Fibroblast of pulmonary artery (primary cell): ENCODE measurements around the gene MICAL2.

Source experiments
- DNase-seq: peaks from one replicate; pipeline ENCODE4 v3.0.0-alpha.2; 2010; ENCODE audit warnings: low read depth
- H3K4me3 ChIP-seq: replicated peaks from 2 replicates; pipeline ENCODE4 v1.5.1; 2011; ENCODE audit warnings: low read depth, mild to moderate bottlenecking, control low read depth, low read length, moderate library complexity
- TF ChIP-seq, protein P1 (sequence below): IDR thresholded peaks from 2 replicates; pipeline ENCODE4 v1.5.1; 2011; ENCODE audit warnings: mild to moderate bottlenecking, control low read depth, low read length, inconsistent platforms; ENCODE audit errors: missing control alignments

MICAL2 gene

DNA sequence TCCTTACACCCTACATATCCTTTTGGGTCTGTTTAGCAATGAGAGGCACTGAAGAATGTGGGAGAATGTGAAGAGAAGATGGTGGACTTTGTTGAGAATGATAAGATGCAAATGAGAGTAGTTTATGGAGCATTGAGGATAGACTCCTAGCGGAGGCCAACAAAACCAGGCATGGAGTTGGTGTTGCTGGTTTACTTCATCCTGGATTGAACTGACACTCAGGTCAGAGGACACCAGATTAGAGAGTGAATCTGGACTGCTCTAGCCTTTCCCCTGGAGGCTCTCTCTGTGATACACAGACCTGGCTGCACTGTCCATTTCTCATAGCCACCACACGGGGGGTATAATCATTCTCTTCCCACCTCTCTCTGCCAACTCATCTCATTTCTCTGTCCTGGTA is 98.7 kb downstream of the MICAL2 start:
- TF ChIP-seq, protein P1, sequence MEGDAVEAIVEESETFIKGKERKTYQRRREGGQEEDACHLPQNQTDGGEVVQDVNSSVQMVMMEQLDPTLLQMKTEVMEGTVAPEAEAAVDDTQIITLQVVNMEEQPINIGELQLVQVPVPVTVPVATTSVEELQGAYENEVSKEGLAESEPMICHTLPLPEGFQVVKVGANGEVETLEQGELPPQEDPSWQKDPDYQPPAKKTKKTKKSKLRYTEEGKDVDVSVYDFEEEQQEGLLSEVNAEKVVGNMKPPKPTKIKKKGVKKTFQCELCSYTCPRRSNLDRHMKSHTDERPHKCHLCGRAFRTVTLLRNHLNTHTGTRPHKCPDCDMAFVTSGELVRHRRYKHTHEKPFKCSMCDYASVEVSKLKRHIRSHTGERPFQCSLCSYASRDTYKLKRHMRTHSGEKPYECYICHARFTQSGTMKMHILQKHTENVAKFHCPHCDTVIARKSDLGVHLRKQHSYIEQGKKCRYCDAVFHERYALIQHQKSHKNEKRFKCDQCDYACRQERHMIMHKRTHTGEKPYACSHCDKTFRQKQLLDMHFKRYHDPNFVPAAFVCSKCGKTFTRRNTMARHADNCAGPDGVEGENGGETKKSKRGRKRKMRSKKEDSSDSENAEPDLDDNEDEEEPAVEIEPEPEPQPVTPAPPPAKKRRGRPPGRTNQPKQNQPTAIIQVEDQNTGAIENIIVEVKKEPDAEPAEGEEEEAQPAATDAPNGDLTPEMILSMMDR, result no peak
- no peak overlapping the region for H3K4me3 ChIP-seq
- DNase-seq, result no peak

- TF ChIP-seq, protein P1, result no peak
- no peak for DNase-seq
- H3K4me3 ChIP-seq, result no peak overlapping the region
These were observed 99.8 kb downstream of the MICAL2 start for GRCh38 chr11:12210200-12210599.

- no peak overlapping the region for H3K4me3 ChIP-seq
- TF ChIP-seq, protein P1, result no peak
- DNase-seq, result no peak
These were observed 101.1 kb downstream of the MICAL2 start for GRCh38 chr11:12211331-12212065.

DNA sequence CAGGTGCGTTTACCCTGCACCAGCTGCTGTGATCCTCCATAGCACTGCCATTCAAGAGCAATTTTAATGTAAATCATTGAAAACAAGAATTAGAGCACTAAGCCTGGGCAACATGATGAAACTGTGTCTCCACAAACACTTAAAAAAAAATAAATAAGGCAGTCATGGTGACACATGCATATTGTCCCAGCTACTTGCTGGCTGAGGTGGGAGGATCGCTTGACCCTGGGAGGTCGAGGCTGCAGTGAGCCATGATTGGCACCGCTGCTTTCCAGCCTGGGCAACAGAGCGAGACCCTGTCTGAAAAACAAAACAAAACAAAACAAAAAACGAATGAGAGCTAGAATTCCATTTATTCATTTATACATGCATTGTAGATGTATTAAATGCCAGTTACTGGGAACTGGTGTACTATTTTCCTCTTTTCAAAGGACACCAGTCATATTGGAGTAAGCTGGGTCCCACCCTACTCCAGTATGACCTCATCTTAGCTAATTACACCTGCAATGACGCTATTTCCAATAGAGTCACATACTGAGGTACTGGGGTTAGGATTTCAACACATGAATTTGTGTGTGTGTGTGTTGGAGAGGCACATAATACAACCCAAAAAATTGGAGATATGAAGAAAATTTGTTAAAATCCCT is 101.9 kb downstream of the MICAL2 start:
- no peak overlapping the region for H3K4me3 ChIP-seq
- no peak for DNase-seq

DNA sequence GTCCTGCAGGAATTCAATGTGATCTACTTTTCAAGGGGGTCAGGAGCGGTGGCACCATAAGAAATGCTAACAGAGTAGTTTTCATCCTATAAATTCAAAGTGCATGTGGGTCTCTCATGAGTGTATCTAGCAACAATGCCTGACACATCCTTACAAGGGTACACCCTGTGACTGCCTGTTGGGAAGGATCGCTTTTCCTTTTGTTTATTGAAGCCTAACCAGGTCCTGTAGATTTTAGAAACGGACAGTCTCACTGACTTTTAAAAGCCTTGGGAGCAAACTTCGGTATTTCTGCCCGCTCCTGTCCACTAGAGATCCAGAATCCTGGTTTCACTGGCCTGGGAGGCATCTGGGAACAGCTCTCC is 102.4 kb downstream of the MICAL2 start:
- TF ChIP-seq, protein P1, result no peak
- DNase-seq, result no peak
- no peak overlapping the region for H3K4me3 ChIP-seq

More for the DNA sequence above, 101.9 kb downstream of the MICAL2 start:
- TF ChIP-seq, protein P1, result no peak

- TF ChIP-seq, protein P1, result no peak
- peak; percentile 52 for DNase-seq
- H3K4me3 ChIP-seq, result no peak overlapping the region
These were observed 103.5 kb downstream of the MICAL2 start for GRCh38 chr11:12213883-12214282.

GRCh38 chr11:12214751-12215150 is 104.4 kb downstream of the MICAL2 start:
- no peak overlapping the region for H3K4me3 ChIP-seq
- DNase-seq, result peak; percentile 66
- TF ChIP-seq, protein P1, result no peak
